Erythroblast (primary cell): ENCODE data around the gene ERN1.
A peak's percentile ranks its signal among the peaks of the same experiment; 100 is the strongest.

Source experiments
- DNase-seq, 2 experiments: peaks; one replicate each; lab custom pipeline; 2025; lab: John Stamatoyannopoulos, UW
- GATA1 ChIP-seq: IDR thresholded peaks from 2 replicates; pipeline ENCODE4 v1.6.1; 2011; ENCODE audit warnings: low read depth, mild to moderate bottlenecking, control low read depth, low read length, moderate library complexity
- POLR2A ChIP-seq: IDR thresholded peaks from 2 replicates; pipeline ENCODE4 v1.6.1; 2011; ENCODE audit warnings: mild to moderate bottlenecking, low read length

ERN1 gene

DNA sequence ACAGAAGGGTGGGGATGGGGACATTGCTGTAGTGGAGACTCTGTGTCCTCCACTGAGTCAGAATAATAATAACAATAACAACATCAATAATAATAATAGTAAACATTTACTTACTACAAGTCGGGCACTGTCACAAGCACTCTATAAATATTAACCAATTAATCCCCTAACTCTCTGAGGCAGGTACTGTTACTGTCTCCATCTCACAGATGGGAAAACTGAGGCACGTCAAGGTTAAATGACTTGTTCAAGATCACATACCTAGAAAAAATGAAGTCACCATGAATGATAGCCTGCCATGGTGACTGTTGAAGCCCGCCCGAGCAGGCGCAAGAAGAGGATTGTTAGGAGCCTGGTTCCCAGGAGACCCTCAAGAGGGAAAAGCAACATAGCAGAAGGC is 121.6 kb downstream of the ERN1 start:
- no peak for DNase-seq
- TF ChIP-seq POLR2A (no peak), GATA1 (no peak)

DNA sequence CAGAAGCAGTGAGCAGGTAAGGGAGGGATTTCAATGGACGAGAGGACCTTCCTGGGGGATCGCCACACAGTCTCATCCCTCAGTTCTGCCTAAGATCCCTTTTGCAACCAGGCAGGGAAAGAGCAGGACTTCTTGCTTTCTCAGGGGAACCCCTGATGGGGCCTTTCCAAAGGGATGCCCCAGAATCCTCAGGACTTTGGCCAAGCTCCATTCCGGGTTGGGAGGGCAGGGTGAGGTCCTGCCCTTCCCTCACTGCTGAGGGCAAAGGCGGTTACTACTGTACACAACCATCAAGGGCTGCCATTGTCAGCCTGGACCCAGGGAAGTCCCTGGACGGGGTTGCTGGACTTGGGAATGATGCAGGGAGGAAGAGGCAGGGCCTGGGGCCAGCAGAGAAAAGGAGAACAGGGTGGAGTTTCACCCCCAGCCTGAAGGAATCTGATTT is 122.1 kb downstream of the ERN1 start:
- no peak for TF ChIP-seq GATA1
- TF ChIP-seq POLR2A: no peak
- no peak for DNase-seq

DNA sequence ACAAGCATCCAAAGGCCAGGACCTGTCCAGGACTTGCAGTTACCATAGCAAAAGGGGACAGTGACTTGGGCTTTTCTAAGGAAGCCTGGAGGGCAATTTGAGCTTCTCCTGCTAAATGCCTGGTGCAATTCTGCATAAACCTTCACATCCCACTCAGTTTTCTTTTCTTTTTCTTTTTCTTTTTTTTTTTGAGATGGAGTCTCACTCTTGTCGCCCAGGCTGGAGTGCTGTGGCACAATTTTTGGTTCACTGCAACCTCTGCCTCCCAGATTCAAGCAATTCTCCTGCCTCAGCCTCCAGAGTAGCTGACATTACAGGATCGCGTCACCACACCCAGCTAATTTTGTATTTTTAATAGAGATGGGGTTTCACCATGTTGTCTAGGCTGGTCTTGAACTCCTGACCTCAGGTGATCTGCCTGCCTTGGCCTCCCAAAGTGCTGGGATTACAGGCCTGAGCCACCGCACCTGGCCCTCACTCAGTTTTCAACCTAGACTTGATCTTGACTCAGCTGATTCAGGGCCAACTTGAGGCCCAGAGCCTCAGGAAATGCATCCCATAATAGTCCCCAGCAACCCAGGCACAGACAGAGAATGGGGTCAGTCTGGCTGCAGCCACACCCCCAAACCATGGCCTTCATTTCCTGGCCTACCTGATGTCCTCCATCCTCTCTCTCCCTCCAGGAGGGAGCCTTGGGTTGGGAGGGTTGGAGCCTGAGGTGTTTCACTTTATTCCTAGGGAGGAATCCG is 122.7 kb downstream of the ERN1 start:
- DNase-seq: peak in 1 of 2 experiments; percentile 63

DNA sequence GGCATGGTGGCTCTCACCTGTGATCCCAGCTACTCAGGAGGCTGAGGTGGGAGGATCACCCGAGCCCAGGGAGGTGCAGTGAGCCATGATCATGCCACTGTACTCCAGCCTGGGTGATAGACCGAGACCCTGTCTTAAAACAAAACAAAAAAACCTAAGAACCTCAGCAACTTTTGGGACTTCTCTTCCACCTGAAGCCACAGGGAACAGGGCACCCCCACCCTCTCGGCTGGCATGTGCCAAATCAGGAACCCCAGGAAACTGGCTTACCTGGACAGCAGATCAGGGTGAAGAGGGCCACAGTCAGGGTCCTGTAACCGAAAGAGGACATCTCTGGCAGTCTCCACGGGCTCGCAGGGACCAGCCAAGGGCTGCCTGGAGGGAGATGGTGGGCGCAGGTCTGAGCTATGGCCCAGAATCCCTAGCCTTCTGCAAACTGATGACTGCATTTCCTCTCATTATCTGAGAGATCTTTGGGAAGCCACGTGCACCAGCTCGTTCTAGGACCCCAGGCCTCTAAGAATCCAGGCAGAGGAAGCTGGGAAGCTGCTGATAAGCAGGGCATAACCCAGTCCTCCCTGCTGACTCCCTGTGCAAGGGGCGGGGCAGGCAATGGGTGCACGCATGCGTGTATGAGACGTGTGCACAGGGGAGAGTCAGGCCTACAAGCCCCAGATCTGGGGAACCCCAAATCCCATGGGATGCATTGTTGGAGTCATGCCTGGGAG is 123.4 kb downstream of the ERN1 start:
- peak; percentile 90 to 92 for DNase-seq
- TF ChIP-seq GATA1: peak; percentile 62
- no peak for TF ChIP-seq POLR2A

DNA sequence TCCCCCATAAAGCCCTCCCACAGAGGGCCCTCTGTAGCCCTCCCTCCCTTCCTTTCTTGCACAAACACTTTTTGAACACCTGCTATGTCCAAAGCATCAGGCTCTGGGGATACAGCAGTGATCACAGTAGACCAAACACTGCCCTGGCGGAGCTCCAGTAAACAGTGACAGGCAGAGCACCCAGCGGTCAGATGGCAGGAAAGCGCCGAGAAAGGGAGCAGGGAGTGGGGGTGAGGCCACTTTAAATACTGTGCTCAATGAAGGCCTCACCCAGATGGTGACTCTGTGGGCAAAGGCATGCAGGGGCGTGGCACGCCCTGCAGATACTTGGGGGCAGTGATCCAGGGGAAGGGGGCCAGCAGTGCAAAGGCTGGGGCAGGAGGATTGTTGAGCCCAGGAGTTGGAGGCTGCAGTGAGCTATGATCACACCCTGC is 124.2 kb downstream of the ERN1 start:
- TF ChIP-seq GATA1 (no peak), POLR2A (no peak)
- peak; percentile 76 for DNase-seq

DNA sequence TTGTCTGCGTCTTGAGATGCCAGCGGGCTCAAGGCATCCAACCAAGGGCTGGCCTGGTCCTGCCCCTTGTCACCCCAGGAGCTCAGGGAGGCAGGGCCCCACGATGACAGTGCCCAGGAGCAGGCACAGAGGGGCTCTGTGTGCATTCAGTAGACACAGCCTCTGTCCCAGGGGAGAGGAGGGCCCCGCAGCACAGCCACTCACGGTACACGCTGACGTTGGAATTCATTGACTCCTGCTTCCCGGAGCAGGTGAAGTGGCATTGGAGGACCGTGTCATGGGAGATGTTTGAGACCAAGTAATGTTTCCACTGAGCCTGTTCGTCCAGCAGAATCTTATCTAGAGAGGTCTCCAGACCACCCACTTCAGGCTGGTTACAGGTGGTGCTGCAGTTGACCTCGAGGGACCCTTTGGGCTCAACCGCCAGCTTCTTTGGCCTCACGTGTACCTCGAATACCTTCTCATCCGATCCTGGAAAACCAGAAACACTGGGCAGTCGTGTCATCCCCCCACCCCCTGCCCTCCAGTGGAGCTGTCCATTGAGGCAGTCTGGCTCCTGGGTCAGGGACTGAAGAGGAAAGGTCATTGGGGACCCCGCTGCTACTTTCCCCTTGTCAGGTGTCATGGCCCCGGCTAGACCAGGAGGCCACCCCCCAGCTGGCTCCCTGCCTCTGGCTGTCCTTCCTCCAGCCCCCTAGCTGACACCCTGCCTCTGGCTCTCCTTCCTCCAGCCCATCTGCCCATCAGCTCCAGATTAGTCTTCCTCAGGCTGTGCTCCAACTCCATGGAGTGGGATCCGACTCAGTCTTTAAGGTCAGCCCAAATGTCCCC is 124.8 kb downstream of the ERN1 start:
- no peak for TF ChIP-seq GATA1
- TF ChIP-seq POLR2A: no peak
- DNase-seq: no peak

DNA sequence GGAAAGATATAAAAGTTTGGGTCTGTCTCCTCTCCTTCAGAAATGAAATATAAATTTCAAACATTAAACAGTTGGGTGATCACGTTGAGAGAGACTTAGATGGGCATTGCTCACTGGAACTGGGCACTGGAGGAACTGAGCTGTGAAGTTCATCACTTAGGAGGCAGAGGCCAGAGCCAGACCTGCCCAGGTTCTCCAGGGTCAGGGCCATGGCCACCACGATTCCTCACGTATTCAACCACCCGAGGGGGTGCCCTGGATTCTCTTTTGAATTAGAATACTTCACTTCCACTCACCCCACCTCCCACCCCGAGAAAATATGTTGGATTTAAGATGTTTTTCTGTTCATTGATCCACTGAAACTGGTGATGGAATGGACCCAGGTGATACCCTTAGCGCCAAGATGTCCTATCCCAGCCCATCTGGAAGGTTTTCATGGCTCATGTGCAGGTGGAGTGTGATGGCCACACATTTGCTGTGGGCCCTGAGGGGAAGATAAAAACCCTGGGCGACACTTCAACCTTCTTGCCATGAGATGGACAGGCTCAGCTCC is 125.7 kb downstream of the ERN1 start:
- TF ChIP-seq GATA1 (no peak), POLR2A (no peak)
- DNase-seq: no peak

DNA sequence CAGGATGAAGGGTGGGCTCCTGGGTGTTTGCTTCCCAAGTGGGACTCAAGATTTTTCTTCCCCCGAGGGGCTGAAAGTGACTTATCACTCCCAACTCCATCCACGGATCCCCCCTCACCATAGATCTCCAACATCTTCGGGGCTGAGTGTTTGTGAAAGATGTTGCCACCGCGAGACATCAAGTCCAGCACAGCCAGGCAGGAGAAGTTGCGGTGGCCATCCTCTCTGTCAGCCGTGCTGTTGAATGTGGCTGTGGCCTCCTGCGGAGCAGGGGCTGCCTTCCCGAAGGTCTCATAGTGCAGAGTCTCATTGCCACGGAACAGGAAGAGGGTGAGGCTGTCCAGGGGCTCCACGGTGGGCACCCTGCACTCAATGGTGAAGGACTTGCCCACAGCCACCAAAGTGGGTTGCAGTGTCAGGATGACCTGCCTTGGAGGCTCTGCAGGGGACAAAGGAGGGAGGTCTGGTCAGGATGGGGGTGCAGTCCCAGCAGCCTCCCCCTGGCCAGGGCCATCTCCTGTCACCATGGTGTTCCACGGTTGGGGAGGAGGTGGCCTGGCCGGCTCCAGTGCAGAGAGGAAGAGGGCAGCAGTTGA is 126.3 kb downstream of the ERN1 start:
- TF ChIP-seq POLR2A: no peak
- no peak for TF ChIP-seq GATA1
- DNase-seq: no peak

DNA sequence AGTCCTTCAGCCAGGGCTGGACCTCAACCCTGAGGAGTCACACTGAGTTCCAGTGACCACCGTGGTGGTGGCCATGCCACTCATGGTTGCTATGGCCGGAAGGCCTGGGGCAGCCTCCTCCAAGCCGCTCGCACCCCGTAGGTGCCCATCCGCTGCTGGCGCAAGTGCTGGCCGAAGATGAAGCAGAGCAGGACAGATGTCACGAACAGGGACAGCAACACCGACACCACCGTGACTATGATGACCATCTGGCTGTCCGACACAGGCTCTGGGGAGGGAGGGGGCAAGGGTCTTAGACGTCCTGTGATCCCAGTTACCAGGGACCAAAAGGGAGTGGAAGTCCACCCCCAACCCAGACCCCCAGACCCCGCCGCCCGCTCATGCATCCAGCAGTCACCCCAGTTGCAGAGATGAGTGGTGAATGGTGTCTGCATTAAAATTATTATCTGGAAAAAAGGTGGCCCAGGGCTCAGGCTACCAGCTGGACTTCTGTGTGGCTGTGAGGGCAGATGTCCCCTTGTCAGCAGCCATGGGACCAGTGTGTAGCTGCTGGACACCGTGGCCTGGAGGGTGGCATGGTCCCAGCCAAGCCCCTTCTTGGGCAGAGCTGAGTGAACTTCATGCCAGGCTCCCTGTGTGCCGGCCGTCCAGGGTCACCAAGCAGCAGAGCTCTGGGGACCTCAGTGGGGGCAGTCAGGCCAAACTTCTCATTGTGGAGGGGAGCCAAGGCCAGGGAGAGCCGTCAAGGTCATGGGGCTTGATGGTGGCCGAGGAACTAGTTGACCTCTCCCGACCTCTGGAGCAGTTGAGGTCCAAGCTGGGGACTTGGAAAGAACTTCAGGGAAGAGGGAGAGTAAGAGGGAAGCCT is 127.1 kb downstream of the ERN1 start:
- DNase-seq: no peak

DNA sequence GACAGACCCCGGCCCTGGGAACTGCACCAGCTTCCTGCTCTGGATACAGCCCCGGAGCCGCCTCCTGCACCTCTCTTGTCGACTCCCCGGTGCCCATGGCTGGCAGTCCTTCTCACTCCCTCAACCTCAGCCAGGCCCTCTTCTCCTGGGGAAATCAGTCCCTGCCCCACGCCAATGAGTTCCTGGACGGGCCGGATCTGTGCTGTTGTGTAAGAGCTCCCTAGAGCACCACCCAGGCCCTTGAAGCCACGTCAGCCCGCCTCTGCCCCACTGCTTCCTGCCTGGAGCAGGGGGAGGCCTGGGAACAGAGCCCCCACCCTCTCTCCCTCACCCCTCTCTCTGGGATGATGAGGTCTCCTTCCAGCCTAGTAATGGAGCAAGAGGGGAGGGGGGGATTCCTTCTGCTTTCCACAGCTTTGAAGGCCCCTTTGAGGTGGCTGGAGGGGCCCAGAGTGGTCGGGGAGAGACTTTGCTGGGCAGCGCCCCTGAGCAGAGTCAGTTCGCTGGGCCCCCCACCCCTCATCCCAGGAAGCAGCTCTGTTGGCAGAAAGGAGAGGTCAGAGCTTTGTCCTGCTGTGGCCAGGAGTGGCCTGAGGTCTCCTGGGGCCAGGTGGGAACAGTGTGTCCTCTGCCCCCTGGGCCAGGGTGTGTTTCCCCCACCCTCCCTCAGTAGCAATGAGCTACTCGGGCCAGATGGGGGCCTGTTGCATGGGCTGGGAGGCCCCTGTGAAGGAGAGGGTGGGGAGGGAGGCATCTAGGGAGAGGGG is 128.0 kb downstream of the ERN1 start:
- DNase-seq: no peak
- TF ChIP-seq GATA1 (no peak), POLR2A (no peak)

More for the DNA sequence above, 127.1 kb downstream of the ERN1 start:
- TF ChIP-seq POLR2A: no peak
- TF ChIP-seq GATA1: no peak

DNA sequence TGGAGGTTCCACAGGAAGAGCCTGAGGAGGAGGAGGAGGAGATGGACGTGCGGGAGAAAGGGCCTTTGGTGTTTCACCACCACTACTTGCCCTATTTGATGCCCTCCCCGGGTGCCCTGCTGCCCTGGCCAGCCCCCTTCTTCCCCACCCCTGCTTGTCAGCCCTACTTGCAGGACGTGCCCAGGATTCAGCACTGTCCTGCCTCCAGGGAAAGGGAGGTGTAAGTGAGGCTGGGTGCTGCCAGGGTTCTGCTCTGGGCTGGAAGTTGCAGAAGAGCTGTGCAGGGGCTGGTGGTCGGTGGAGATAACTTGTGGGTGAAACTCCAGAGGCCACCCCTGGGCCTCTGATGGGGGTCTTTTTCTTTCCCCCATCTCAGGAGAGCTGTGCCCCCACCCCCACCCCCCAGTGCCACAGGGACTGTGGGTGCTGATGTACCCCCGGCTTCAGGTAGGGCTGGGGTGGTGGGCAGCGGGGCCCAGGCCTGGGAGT is 128.8 kb downstream of the ERN1 start:
- TF ChIP-seq POLR2A (no peak), GATA1 (no peak)
- no peak for DNase-seq
